Stimulated activated CD8-positive, alpha-beta memory T cell treated with anti-CD3 and anti-CD28 coated beads, Interleukin-12 subunit alpha, Interleukin-12 subunit beta, amount 100 ng/mL, for 1 hour (primary cell): ENCODE results near the gene SEPTIN10.

ENCODE experiments used
- DNase-seq: peaks from one replicate; pipeline ENCODE4 v3.0.0-alpha.2; 2020; ENCODE audit warnings: low read depth

Gene SEPTIN10

DNA sequence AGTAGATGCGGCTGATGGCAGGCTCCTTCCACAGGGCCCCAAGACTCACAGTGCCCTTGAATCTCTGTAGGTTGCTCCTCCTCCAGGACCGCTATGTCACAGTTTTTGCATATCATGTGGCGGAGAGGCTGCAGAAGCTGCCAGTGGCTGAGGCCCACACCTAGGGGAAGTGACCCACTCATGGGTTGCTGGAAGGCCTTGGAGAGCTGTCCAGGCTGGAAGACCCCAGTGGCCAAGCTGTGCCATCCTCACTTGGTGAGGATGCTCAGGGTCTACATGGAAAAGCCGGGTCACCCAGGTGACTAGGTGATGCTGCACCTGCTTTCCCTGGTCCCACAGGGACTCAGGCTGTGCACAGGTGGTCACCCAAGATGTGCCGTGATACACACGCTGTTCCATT is 90.6 kb downstream of the SEPTIN10 start:
- no peak for DNase-seq

DNA sequence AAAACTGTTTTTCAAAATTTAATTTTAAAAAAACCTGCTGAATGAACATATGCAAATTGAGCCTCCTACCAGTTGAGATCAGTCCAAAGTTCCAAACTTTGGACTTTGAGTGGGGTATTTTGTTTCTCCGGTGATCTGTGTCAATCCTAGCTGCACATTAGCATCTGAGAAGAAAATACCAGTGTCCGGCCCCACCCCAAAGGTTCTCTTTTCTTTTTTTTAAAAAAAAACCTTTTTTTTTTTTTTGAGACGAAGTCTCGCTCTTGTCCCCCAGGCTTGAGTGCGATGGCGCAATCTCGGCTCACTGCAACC is 91.7 kb downstream of the SEPTIN10 start:
- DNase-seq = no peak

DNA sequence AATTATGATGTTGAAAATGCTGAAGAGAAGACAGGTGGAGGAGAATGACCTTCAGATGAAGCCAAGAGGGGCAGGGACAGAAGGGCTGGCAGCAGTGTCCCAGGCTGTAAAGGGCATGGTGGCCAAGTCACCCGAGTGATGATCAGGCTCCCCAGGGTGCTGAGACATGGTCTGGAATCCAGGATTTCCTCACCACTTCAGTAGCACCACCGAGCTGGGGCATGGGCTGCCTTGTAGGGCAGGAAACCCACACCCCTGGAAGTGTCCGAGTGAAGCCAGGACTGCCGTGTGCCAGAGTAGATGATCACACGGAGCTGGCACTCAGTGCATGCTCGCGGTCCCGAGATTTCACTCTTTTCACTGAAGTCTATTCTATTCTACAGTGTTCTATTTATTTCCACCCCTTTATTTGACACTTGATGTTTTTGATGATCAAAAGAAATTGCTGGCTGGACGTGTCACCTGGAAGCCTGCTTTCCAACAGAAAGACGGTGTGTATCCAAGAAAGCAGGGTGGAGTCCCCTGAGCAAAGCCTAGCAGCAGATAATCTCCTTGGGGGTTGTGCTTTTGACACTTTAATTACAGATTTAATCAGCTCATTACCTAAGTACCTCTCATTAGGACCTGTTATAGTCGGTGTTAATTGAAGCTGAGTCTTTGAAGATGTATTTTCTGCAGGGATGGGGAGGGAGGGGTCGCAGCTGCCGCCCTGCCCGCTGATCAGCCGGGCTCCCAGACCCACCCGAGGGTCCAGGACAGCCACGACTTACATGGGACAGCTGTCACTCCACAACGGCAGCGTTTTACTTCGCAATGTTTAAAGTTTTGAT is 92.3 kb downstream of the SEPTIN10 start:
- no peak for DNase-seq

DNA sequence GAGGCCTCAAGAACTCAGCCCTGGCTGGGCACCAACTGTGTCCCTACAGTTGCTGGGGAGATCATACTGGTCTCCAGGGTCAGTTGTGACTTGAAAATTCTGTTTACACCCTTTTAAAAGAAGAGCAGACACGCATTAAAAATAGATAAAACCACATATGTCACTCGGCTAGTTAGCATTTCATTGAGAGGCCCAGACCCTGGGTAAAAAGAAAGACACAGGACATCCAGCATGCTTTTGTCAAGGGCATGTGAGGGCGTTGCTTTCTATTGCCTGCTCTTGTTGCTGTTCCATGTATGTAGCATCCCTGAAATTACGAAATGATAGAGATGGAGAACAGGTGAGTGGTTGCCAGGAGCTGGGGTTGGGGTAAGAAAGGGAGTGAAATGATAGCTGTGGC is 94.3 kb downstream of the SEPTIN10 start:
- no peak for DNase-seq

DNA sequence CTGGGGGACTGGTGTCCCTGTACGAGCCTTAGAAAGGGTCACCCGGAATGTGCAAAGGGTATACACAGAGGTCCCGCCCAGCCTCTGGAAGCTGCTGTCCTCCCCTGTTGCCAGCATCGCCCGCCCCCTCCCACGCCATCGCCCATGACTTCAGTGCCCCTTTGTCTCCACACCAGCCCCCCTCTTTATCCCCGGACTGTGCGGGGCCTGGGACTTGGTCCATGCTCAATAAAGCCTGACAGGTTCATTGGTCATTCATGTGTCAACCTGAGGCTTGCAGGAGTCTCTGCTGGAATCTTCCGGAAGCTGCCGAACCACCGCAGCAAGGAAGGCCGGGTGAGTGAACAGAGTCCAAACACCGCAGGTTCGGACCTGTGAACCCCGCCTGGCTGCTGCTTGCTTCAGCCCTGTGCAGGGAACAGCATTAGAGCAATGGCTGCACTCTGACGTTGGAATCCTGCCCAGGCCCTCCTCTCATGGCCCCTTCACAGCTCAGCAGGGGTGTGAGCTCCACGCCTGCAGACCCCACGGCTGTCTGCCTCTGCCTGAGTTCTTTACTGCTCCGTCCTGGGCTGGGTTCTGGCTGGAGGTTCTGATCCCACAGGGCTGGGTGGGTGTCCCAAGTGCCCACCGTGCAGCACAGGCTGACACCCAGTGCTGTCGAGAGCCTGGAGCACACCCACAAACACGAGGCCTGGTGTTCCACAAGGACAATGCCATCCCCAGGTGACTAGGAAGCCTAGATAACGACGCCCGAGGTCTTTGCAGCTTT is 96.5 kb downstream of the SEPTIN10 start:
- no peak for DNase-seq

DNA sequence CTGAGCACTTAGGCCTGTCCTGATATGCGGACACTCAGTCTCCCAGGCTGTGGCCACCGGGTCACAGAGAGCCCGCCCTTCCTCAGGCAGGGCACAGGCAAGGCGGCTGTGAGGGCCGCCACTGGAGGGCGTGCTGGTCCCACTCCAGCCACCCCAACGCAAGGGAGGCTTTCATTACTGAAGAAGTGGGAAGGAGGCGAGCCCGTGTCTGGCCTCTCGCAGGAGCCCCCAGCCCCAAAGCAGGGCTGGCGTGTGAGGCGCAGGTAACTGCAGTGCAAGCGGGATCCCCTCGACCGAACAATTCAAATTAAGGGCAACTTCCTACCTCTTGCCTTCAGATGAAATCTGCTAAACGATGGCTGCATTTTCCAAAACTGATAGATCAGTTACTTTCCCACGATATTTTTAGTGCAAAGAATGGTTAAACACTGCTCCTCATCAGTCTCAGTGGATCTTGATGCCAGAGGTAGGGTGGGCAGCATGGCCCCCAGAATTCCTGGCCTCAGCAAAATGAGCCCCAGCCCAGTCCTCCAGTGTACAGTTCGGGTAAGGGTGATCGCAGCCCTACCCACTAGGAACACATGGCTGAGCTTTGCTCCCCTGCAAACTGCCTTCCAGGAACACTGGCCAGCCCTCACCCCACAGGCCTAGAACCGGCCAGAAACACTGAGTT is 97.2 kb downstream of the SEPTIN10 start:
- DNase-seq = no peak

DNA sequence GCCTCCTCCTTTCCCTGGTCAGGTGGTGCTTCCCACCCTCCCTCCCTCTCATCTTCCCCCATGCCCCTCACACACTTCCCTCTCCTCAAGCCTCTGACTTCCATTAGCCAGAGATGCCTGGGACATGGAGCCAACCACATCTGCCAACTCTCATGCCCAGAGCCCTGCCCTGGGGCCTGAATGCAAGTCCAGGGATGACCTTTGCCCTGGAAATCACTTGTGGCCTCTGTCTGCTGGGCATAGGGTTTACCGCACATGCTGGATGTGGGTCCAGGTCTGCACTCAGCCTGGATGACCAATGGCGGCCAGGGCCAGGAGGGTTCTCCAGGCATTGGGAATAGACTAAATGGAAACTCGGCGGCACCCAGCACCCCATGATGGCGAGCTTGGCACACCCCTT is 98.9 kb downstream of the SEPTIN10 start:
- no peak for DNase-seq

DNA sequence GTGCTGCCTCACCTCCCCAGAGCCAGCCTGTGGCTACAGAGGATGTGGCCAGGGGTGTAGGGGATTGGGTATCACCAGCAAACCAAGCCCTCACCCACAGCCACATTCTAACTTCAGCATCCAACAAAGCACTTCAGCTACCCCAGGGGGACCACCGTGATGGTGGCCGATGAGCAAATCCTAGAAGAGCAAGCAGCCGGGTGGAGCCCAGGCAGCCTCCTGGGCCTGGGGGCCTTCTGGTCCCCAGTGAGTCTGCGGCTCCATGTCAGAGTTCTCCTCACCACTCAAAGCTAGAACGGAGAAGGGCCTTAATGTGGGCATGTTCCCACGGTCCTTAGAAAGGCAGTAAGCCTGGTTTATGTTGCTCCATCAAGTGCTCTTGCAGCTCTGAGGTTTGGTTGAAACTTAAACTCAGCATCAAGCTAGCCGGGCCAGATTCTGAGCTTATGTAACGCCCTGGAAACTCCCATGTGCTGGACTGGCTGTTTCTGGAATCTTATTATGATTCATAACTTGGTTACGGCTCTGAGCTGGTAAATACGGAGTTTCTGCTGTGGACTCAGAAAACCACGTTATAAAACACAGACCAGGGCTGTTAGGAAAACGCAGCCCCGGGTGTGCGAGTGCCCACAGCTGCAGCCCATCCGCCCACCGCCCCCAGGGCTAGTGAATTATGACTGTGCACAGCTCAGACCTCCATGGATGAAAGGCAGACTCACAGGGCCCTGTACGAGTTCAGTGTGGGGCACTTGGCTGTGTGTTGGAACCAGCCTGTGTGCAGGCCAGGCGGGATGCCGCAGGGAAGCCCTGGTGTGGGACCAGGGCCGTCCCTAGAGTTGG is 99.8 kb downstream of the SEPTIN10 start:
- no peak for DNase-seq

DNA sequence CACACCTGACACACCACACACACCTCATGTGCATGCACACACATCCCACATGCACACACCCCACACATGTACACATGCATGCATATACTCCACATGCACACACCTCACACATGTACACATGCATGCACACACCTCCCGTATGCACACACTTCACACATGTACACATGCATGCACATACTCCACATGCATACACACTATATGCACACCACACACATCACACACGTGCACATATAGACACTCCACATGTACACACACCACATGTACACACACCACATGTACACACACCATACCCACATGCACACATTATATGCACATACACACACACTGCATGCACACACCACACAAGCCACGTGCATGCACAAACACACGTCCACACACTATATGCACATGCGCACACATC is 100.5 kb downstream of the SEPTIN10 start:
- no peak for DNase-seq

DNA sequence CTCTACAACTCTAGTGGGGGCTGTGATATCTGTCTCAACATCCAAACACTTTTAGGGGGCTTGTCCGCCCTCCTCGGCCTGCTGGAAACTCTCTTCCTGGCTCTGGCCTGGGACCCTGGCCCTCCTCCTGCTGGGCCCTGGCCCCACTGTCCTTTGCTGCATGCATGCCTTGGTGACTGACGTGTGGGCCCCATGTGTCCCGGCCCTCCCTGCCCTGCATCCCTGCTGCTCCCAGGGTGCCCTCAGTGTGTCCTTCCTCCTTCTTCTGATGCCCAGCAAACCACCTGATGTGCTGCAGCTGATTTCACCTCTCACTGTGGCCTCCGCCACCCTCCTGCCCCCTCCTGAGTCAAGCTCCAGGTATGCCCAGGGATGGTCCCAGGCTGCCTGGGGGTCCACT is 101.7 kb downstream of the SEPTIN10 start:
- DNase-seq = no peak

DNA sequence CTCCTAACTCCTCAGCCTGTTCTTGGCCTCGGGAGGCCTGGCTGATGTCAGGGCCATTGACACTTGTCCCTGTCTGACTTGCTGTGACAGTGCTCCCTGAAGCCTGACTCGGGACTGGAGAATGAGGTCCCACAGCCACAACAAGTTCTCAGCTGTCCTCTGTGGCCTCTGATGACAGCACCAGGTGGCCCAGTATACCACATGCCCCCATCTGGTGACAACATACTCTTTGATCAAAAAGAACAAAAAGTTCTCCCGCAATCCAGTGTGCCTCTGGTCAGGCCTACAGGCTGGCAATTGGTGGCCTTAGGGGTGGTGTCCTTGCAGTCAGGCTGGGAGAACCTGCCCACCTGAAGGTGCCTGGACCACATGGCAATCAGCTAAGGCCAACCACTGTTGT is 102.6 kb downstream of the SEPTIN10 start:
- DNase-seq = no peak

DNA sequence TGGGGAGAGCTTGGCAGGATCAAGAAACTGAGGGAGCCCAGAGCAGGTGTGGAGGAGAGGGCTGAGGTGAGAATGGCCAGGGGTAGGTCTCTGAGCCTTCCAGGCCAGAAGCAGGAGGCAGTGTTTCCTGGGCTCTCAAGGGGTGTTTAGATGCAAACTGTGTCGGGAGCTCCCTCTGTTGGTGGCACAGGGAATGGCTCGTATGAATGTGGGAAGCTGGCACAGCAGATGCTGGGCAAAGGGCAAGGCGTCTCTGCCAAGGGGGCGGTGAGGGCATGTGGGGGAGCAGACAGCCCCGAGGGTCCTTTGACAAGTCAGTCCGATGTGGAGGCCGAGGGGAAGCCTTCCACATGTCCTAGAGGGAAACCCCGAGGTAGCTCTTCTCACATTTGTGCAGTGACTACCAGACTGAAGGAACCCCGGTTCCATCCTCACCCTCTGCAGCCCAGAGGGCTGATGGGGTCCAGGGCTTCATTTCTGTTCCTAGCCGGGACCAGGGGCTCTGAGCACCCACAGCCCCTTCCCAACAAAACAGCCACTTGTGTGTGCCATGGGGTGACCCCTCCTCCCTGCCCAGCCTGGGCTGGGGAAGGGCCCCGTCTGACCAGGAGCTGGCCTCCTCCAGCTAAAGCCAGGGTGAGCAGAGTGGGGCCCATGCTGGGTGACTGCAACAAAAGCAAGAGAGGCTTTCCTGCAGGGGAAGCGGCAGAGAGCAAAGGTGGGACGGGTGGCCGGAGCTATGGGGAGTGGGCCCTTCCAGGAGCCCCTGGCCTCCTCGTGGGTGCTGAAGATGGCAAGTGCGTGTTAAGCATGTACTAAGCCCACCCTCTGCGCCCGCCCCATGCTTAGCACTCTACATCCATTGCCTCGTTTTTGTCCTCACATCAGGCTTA is 103.4 kb downstream of the SEPTIN10 start:
- peak; percentile 48 for DNase-seq

DNA sequence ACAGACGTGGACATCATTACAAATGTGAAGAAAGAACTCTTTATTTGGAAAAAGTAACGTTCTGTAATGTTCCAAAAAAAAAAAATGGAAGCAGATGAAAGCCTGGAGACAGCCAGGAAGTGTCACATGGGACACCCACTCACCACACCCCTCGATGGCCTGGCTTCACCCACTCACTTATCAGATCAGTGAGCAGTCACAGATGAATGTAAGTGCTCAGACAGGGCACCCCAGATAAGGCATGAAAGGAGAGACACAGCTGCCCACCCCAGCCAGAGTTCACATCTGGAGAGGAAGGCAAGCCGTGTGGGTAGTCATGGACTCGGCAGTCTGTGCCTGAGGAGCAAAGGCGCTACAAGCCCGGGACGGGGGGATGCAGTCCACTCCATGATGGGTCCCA is 105.2 kb downstream of the SEPTIN10 start:
- DNase-seq = no peak

DNA sequence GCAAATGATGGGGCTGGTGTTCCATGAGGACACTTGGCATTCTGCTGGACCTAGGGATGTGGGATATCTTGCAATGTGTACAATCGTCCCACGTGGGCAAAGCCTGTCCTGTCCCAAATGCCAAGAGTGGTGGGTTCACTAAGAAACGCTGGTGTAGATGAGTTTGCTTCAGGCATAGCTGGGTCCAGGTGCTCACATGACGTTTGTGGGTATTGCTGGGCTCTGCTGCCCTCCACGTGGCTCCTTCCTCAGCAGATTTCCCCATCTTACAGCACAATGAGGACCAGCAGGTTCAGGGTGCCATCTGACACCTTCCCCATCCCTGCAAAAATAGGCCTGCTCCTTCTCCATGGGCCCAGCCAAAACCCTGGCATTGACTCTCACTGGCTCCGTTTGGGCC is 105.9 kb downstream of the SEPTIN10 start:
- DNase-seq = no peak

DNA sequence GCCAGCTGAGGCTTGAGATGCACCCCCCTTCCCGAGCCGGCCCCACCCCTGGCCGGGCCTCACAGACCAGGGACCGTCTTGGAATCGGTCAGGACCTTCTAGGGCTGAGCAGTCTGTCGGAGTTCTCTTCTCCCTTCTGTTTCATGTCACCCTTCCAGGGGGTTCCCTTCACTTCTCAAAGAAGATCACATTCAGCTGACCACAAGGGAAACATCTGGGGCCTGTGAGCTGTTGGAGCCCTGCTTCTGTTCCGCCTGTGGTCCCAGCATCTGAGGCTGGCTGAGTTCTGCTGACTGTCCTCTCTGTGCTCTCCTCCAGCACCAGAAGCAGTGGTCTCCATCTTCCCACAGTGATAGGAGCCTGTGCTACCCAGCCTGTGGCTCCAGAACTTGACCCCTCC is 106.5 kb downstream of the SEPTIN10 start:
- no peak for DNase-seq

DNA sequence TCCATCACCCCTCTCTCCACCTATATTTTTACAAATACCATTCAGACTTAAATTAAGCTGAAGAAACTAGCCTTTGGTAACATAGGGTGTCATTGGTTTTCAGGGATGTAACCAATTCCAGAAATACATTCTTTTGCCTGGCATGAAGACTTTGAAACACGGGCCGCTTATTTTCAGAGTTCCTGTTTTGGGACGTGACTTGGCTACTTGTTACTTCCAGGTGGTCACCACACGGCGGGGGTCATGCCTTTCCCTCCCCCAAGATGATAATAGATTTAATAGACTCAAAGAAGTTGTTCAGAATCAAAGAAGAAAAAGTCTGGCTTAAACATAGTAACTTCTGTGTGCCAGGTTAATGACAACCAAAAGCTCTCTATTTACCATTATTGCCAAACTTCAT is 110.6 kb downstream of the SEPTIN10 start:
- no peak for DNase-seq

DNA sequence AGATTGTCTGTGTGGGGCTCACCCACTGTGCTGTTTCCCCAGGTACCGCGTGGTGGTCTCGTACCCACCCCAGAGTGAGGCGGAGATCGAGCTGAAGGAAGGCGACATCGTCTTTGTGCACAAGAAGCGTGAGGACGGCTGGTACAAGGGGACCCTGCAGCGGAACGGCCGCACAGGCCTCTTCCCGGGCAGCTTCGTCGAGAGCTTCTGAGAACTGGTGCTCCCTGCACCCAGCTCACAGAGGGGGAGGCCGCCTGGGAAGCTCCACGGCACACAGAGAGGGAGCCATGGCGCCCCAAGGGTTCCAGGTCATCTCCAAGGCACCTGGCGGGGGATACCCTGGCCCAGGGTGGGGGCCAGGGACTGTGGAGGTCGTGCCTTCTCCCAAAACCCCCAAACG is 112.3 kb downstream of the SEPTIN10 start:
- no peak for DNase-seq

DNA sequence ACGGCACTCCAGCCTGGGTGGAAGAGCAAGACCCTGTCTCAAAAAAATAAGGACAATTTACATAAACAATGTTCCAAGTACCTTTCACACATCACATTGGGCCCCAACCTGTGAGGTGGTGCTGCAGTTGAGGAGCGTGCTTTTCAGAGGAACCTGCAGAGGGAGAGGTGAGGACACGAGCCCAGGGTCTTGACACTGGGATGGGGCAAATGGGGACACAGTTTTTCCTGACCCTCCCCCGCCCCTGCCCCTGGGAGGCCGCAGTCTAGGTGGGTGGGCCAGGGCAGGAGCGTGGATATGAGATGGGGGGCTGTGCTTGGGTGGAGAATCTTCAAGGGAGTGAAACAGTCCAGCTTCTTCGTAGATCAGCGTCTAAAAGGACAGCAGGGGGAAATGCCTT is 112.9 kb downstream of the SEPTIN10 start:
- no peak for DNase-seq

DNA sequence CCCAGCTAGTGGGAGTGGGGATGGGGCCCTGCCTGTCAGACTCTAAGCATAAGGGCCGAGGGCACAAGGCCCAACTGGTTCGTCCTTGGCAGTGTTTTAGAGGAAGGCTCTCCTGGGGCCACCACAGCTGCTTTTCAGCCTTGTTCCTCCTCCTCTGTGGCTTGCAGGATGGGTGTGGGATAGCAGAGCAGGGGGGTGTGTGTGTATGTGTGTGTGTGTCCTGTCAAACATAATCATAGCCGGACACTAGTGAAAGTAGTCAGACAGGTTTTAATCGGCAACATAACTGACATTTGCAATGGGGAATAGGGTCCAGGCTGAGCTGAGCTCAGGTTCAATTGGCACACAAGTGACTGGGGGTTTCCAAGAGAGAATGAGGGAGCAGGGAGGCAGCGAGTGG is 114.2 kb downstream of the SEPTIN10 start:
- no peak for DNase-seq

DNA sequence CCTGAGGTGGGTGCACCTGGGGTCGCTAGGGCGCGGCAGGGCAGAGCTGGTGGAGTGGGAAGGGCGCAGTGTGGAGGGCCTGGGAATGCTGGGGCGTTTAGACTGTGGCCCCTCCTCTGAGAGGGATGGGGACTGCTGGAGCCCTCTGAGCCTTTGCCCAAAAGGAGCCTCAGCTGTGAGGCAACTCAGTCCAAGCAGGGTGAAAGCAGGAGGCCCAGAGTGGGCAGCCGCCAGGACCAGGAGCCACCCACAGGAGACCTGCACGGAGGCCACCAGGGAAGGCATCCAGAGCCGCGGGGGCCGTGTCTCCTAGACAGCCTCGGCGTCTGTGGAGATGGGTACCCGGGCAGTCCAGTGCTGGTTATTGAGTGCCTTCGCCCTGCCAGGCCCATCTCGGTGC is 114.9 kb downstream of the SEPTIN10 start:
- no peak for DNase-seq
